Kidney (tissue), 14 donors: ENCODE results near the gene PPFIBP2. TPM values are rescaled to one million over a fixed set of nuclear protein-coding genes. Genes with fewer than 3 reads are reported as not detected.

ENCODE experiments used
- DNase-seq, 5 donors: peaks; one replicate each; pipeline ENCODE4 v3.0.0-alpha.2; 2013 to 2020
- FAIRE-seq: peaks from 2 replicates; lab custom pipeline; 2012; peaks lifted over from hg19 to GRCh38; lab: Jason Lieb, UNC
- H3K27ac ChIP-seq, 2 donors: one replicate each; pipeline ENCODE4 v1.7.0; 2013; ENCODE audit warnings: low read depth in 2 of 2, low read length in 2 of 2, inconsistent platforms in 1 of 2
- H3K27me3 ChIP-seq: one replicate; pipeline ENCODE4 v1.7.1; 2013; ENCODE audit warnings: low read length, inconsistent platforms; ENCODE audit not compliant: control insufficient read depth, insufficient read depth
- H3K36me3 ChIP-seq, 3 donors: one replicate each; pipeline versions ENCODE4 v1.7.0 to v1.7.1; 2013; ENCODE audit warnings: low read length in 3 of 3, control low read depth in 1 of 3, inconsistent platforms in 1 of 3; ENCODE audit not compliant: insufficient read depth in 3 of 3, control insufficient read depth in 2 of 3
- H3K4me1 ChIP-seq, 3 donors: one replicate each; pipeline versions ENCODE4 v1.7.0 to v1.7.1; 2013; ENCODE audit warnings: low read length in 3 of 3, inconsistent platforms in 1 of 3, low read depth in 1 of 3; ENCODE audit not compliant: control insufficient read depth in 2 of 3, insufficient read depth in 2 of 3
- H3K4me3 ChIP-seq, 3 donors: one replicate each; pipeline versions ENCODE4 v1.7.0 to v1.8.1; 2013; ENCODE audit warnings: low read length in 3 of 3, control low read depth in 1 of 3, inconsistent platforms in 1 of 3
- H3K9ac ChIP-seq, 3 donors: one replicate each; pipeline versions ENCODE4 v1.7.0 to v1.7.1; 2013; ENCODE audit warnings: low read length in 3 of 3, control low read depth in 1 of 3, inconsistent platforms in 1 of 3
- H3K9me3 ChIP-seq, 3 donors: one replicate each; pipeline versions ENCODE4 v1.7.0 to v1.7.1; 2013; ENCODE audit warnings: low read length in 3 of 3, control low read depth in 1 of 3, inconsistent platforms in 1 of 3; ENCODE audit not compliant: control insufficient read depth in 2 of 3, insufficient read depth in 1 of 3
- CTCF ChIP-seq: IDR thresholded peaks from 3 replicates; pipeline ENCODE4 v1.5.1; 2012; ENCODE audit warnings: mild to moderate bottlenecking, moderate library complexity, borderline replicate concordance; ENCODE audit not compliant: insufficient read depth; ENCODE audit errors: extremely low read depth
- intact Hi-C: fragments of 100-400 bp; cut with DNase I; formaldehyde crosslinking; loops from one replicate; pipeline ENCODE4 v1.11.1; 2022
- polyA plus RNA-seq: library from polyadenylated mRNA; stranded (reverse); fragments of 350-450 nt; fragmentation: Illumina TruSeq; extraction: RNeasy Lipid Tissue Mini Kit (QIAGEN cat#74804); gene quantifications from one replicate; pipeline ENCODE4 v1.2.3, GENCODE V29; 2014; ENCODE audit warnings: low read depth, low replicate concordance; ENCODE audit not compliant: insufficient read depth
- total RNA-seq: library from RNA; stranded (reverse); fragmentation: NEBNext Ultra II Directional; extraction: Animal tissue kit (Norgen Biotek cat#: 25700); gene quantifications from one replicate; pipeline ENCODE4 v1.2.1, GENCODE V29; 2021
- donor health status: control.
- donor health status: control.
- donor health status: control.
- donor health status: control.
- donor health status: control.
- donor health status: DM: yes; HTN: yes; CAD: no.
- donor health status: Normal renal cell carcinoma (clear cell type).

PPFIBP2 gene
- total and polyA plus RNA-seq, 2 donors from 2014 or later, result 31.6 to 44.4 TPM

DNA sequence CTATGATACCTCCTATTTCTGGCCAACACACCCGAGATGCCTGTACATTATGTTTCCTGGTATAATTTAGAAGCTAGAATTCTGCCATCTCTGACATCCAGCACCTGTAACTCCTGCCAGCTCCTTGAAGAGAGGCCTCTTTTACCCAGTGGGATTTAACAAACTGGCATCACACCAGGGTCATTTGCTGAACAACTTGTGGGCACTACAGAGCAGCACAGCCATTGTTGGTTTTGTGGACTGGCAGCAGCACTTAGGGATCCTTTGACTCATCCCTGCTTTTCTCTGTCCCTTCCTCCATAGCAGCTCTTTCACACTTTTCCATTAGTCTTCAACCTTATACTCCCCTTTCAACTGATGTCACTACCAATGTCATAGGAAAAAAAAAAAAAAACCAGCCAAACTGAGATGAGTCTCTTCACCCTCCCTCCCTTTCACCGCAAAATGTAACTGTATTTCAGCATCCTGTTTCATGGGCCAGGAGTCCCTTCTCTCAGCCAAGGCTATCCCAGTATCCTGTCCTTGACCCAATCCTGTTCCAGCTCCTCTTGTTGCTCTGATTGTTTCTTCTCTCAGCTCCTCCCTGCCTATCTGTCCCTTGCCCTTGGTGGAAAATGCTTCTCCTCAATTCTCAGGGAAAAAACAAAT, 68.7 kb downstream of the PPFIBP2 start:
- no peak overlapping the region for H3K27ac ChIP-seq
- TF ChIP-seq CTCF, result no peak

GRCh38 chr11:7583248-7583647, 69.4 kb downstream of the PPFIBP2 start:
- Histone ChIP-seq H3K27ac (no peak overlapping the region), H3K9me3 (no peaks in the 10 kb centered on the region), H3K27me3 (no peaks in the 10 kb centered on the region), H3K36me3 (no peaks in the 10 kb centered on the region), H3K9ac (no peak overlapping the region), H3K4me3 (no peak overlapping the region), H3K4me1 (peaks cover 0 to 7% (median 5%) of the 10 kb centered on the region in 3 donors)
- FAIRE-seq (no peak), DNase-seq (no peak)
- TF ChIP-seq CTCF, result no peak
- intact Hi-C loops, result no loop called here

More for the DNA sequence above, 68.7 kb downstream of the PPFIBP2 start:
- no peak overlapping the region for H3K9ac ChIP-seq
- DNase-seq (no peak), FAIRE-seq (no peak)
- H3K4me3 ChIP-seq, result no peak overlapping the region
- no peaks in the 10 kb centered on the region for H3K36me3 ChIP-seq
- intact Hi-C loops, result no loop called here
- H3K9me3 ChIP-seq, result no peaks in the 10 kb centered on the region
- H3K4me1 ChIP-seq, result peaks cover 0 to 15% (median 11%) of the 10 kb centered on the region in 3 donors
- no peaks in the 10 kb centered on the region for H3K27me3 ChIP-seq

GRCh38 chr11:7584910-7585309, 71.1 kb downstream of the PPFIBP2 start:
- Histone ChIP-seq H3K4me1 (peaks cover 0 to 3% (median 0%) of the 10 kb centered on the region in 3 donors), H3K4me3 (no peak overlapping the region), H3K9ac (no peak overlapping the region), H3K27me3 (no peaks in the 10 kb centered on the region), H3K27ac (no peak overlapping the region), H3K9me3 (no peaks in the 10 kb centered on the region), H3K36me3 (no peaks in the 10 kb centered on the region)
- FAIRE-seq (no peak), DNase-seq (no peak)
- no peak for TF ChIP-seq CTCF
- intact Hi-C loops, result no loop called here

DNA sequence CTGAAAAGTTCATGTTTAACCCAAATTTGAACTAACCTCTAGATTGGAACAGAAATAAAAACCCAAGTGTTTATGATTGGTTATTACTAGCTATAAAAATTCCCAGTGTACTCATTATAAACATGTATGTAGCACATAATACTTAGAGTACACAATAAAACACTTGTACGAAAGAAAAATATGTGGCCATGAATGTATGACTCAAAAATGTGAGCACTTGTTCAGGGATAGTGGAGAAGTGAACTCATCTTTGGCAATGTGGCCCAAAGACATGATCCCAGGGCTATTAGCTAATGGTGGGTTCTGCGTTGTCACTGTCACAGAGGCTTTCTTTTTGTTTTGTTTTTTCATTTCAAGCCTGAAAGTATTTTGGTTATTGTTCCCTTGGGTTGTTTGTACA, 72.0 kb downstream of the PPFIBP2 start:
- intact Hi-C loops, result no loop called here
- DNase-seq, result no peak
- H3K27ac ChIP-seq, result no peak overlapping the region
- no peak for FAIRE-seq
- H3K9ac ChIP-seq, result no peak overlapping the region
- TF ChIP-seq CTCF, result no peak
- no peak overlapping the region for H3K4me3 ChIP-seq
- H3K9me3 ChIP-seq, result no peaks in the 10 kb centered on the region
- H3K36me3 ChIP-seq, result no peaks in the 10 kb centered on the region
- H3K4me1 ChIP-seq, result no peaks in the 10 kb centered on the region
- H3K27me3 ChIP-seq, result no peaks in the 10 kb centered on the region
